ENCODE results near the gene SMAD3.

DNA sequence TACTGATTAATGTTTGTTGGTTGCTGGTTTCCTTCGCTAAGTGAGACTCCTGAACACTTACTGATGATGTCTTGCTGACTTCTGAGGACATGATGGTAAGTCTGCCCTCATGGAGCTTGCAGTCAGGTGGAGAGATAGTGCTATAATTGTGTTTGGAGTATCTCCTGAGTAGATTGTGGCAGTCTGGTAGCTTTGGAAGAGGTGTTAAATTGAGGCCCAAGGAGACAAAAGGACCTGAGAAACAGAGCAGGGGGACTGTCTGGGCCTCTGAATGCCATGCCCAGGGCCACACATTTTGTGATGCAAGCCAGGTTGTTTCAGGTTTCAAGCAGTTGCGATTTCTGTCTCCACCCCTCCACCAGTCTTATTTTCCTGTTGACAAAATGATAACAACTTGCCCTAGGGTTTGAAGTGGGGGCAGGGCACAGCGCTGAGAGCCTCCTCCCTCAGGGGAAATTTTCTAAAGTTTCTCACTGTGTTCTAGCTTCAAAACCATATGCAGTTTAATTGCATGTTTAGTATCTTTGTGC is 16.7 kb downstream of the SMAD3 start:
- TF ChIP-seq ZNF274 (IDR thresholded peaks at IDR 0.05; ENCODE audit: low read depth, low read length), result no peak
- TF ChIP-seq YY1 (IDR thresholded peaks at IDR 0.05; ENCODE audit: insufficient read depth, insufficient read length), result no peak
